CD4-positive, alpha-beta T cell treated with Interleukin-21 for 1 hour (primary cell): ENCODE results near the gene ANAPC13.

ENCODE experiments used
- DNase-seq: peaks from one replicate; pipeline ENCODE4 v3.0.0-alpha.2; 2020

ANAPC13 gene

DNA sequence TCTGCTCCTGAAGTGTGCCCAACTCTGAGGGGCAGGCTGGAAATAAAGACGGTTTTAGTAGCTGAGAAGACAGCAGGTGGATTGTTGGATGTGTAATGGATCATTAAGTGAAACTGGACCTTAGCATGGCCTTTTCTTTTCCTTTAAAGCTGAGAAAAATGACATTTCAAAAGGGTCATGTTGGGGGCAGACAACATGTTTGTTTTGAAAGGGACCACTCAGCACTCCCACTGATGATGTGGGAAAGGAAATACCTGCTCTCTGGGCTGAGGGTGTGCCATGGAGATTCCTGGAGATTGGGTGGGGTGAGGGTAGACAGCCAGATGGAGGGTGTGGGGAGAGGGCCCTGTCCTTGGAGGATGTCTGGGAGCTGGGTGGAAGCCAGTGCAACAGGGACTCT is 38.4 kb downstream of the ANAPC13 start:
- no peak for DNase-seq

DNA sequence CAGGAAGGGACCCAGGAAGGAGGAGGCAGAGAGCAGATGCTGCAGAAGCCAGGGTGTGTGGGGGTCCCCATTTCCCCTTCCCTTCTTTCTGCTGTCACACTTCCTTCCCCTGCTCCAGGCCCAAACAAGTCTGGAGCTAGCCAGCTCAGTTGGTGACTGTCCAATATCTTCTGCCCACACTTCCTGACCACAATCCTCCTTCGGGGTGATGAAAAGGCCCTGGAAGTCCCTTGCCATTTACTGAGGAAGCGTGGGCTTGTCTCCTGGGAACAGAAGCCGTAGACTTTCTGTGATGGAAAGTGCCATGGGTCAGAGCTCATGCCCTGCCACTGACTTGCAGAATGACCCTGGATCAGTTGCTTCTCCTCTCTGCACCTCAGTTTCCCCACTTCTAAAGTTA is 39.0 kb downstream of the ANAPC13 start:
- DNase-seq: no peak

DNA sequence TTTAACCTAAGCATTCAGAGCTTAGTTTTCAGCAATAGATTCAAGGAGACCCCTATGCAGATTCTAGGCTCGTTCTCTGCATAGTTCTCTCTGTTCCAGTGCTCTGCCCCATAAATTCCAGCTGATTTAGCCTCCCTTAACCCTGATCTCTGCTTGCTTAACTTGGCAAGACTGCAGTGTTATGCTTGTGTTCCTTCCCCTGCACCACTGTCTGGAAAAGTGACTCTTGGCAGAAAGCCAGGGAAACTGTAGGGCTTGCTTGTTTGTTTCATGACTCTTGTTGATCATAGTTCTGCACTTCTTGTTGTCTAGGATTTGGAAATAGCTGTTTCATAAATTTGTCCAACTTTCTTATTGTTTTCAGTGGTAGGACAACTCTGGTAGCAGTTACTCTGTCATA is 40.1 kb downstream of the ANAPC13 start:
- no peak for DNase-seq

DNA sequence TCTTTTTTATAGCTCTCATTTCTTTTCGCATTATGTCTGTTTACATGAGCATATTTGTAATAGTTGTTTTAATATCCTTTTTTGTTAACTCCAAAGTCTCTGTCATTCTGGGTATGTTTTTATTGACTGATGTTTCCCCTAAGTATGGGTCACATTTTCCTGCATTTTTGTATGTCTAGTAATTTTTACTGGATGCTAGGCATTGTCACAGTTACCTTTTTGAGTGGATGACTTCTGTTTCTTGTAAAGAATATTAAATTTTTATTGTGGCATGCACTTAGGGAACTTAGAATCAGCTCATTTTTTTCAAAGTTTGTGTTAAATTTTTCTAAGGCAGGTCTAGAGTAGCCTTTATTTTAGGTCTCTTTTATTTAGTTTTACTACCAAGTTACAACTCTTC is 40.7 kb downstream of the ANAPC13 start:
- no peak for DNase-seq

DNA sequence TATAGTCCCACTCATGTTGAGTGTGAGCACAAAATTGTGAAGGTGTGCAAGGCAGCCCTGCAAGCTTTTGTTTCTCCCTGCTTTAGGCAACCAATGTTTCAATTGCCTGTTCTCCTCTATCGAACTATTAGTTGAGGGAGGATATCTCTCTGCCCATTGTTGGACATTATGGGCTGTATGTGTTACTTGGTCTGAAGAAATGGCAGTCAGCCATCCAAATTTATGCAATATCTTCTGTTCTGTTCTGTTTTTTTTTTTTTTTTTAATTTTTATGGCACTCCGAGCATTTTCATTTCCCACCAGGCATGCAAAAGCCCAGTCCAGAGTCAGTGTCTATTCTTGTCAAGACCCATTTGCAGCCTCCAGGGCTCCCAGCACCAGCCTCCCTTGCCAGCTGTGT is 44.0 kb downstream of the ANAPC13 start:
- no peak for DNase-seq

DNA sequence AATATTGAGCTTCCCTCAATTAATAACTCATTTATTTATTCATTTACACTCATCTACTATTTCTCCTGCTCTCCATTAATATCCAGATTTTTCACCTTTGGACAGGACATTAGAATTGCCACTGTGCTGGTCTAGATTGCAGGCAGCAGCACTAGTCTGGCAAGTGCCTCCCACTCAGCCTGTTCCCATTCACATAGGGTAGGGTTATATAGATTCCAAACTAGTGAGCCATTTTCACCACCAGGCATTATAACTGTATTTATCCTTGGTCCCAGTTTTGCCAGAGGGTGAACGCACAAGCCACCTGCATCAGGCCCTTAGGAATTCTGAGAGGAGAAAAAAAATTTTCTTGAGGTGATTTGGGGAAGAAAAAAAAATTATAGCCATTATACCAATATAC is 44.5 kb downstream of the ANAPC13 start:
- DNase-seq: no peak

DNA sequence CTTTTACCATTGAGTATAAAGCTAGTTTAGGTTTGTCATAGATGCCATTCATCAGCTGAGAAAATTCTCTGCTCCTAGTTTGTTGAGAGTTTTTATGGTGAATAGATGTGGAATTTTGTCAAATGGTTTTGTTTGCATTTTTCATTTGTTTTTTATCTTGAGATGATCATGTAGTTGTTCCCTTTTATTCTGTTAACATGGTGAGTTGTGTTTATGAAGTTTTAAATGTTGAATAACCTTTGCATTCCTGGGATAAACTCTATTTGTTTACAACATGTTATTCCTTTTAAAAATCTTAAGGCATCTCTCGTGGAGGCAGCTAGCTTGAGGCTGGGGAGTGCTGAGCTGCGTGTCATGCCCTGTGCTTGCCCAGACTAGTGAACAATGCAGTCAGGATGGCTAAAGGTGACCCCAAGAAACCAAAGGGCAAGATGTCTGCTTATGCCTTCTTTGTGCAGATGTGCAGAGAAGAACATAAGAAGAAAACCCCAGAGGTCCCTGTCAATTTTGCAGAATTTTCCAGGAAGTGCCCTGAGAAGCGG is 48.5 kb downstream of the ANAPC13 start:
- DNase-seq: no peak

DNA sequence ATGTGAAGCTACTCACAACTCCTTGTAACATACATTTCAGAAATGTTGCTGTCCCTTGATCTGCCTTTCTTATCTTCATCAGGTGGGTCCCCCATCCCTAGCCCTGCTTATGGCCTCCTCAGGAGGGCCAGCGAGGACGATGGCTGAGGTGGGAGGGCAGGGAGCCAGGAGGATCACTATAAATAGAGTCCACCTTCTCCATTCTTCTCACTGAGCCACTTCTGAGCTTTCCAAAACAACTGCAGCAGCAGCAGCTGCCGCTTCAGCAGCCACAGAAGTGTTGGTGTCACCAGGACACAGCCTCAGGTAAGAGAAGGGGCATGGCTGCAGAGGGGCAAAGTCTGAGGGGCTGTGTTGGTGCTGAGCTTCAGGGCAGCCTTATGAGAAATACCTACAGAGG is 53.5 kb downstream of the ANAPC13 start:
- no peak for DNase-seq

DNA sequence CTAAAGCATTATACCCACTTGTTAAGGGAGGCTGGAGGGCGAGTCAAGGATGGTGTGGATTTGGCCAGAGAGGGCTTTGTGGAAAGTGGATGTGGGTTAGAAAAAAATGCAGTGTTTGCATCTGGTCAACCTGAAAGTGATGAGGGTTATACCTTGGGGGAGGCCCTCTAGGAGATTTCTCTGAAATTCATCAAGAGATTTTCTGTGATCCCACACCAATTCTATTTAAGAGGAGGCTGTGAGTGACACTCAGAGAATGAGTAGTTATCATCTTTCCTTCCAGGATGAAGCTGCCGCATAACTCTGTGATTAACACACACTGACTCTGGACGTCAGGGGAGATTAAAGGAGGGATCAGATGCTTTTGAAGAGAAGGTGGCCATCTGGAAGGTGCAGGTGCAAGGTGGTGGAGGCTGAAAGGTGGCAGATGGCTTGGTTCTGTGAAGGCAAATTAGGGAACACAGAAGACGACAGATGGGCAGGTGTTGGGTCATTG is 54.8 kb downstream of the ANAPC13 start:
- DNase-seq: no peak

DNA sequence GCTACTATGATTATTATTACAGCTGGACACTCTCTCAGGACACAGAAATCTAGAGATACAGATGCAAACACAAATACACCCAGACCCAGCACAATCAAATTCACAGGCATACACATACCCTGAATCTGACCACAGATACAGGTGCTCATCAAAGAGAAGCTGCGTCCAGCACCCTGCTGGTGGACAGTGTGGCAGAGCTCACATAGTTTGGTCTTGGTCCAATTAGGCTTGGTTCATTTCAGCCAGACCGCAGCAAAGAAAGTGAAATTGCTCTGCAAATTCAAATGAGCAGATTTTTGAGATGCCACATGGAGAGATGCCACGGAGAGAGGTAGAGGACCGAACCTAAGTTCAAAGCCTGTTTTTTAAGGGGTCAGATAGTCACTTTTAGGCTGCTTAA is 55.6 kb downstream of the ANAPC13 start:
- no peak for DNase-seq

DNA sequence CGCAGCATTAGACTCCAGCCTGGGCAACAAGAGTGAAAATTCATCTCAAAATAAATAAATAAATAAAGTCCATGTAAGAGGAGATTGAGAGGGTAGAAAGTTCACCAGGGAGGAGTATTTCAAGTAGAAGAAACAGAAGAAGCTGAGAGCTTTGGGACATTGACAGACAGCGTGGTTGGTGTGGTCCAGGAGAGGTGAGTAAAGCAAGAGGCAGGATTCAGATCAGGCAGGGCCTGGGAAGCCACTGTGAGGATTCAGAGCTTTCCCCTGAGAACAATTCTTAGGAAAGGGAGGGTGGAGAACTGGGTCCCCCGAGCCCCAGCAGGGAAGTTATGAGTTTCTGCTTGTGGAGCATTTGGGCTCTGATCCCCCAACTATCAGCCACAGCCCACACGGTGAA is 57.4 kb downstream of the ANAPC13 start:
- DNase-seq: no peak
